ENCODE results near the gene MRE11. TPM values are rescaled to one million over a fixed set of nuclear protein-coding genes. Genes with fewer than 3 reads are reported as not detected.

The MRE11 gene
- polyA plus RNA-seq, 1 of the 3 experiments (the other 2 are of a cell fraction) = 2.8 TPM

DNA sequence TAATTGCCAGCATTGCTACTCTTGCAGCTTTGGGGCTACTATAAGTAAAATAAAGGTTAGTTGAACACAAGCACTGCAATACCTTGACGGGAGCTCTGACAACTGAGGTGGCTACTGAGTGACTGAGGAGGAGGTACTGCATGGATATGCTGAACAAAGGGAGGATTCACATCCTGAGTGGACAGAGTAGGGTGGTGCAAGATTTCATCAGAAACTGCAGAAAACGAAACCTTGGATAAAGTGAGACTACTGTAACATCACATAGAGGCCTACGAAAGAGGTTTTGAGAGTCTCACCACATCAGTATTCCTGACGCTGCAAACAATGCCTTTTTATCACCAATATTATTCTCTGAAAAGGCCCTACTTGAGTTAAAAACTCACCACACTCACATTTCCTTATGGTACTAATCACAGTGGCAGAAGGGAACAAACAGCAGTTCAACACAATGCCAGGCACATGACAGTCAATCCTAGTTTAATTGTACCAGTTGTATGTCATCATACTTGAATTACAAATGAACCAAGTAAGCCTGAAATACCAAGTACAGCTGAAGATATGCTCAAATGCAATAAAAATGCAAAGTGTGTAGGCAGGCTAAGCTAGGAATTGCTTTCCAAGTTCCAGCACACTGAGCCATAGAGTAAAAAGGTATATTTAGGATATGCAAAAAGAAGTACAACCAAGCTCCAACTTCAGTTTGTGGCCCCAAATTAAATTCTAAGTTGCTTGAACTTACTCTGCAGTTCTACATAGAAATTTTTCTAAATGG, 88.4 kb downstream of the MRE11 start:
- POLR2A ChIA-PET = no interaction called here
- no peaks in the 10 kb centered on the region for H3K9me2 ChIP-seq
- CTCF ChIA-PET = interaction anchor here (0.6 to 1.7 kb wide), 4 partner anchors 11 to 510 kb away, joined by 3 to 6 read pairs (median 3); no protein-coding TSS in a partner anchor
- H3K79me2 ChIP-seq (ENCODE audit: insufficient read depth) = no peaks in the 10 kb centered on the region
- no peak for TF ChIP-seq NRF1 (IDR thresholded peaks at IDR 0.05; ENCODE audit: low read depth, low read length)
- no peak for TF ChIP-seq EP300 (IDR thresholded peaks at IDR 0.05; ENCODE audit: borderline replicate concordance in 1 of 2, low read depth in 1 of 2, low read length in 1 of 2)
- TF ChIP-seq, protein P1, sequence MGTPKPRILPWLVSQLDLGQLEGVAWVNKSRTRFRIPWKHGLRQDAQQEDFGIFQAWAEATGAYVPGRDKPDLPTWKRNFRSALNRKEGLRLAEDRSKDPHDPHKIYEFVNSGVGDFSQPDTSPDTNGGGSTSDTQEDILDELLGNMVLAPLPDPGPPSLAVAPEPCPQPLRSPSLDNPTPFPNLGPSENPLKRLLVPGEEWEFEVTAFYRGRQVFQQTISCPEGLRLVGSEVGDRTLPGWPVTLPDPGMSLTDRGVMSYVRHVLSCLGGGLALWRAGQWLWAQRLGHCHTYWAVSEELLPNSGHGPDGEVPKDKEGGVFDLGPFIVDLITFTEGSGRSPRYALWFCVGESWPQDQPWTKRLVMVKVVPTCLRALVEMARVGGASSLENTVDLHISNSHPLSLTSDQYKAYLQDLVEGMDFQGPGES (IDR thresholded peaks at IDR 0.05; ENCODE audit: low read depth, low read length) = no peak
- TF ChIP-seq RAD21 (IDR thresholded peaks at IDR 0.05; ENCODE audit: low read length) = no peak
- no peak for TF ChIP-seq NFIC (IDR thresholded peaks at IDR 0.05; ENCODE audit: borderline replicate concordance)
- TF ChIP-seq SIN3A (IDR thresholded peaks at IDR 0.05; ENCODE audit: borderline replicate concordance, low read depth, low read length) = no peak
- TF ChIP-seq JUND (IDR thresholded peaks at IDR 0.05) = no peak
- no peak for TF ChIP-seq MEF2A (IDR thresholded peaks at IDR 0.05; ENCODE audit: borderline replicate concordance, low read depth)
- TF ChIP-seq GABPA (IDR thresholded peaks at IDR 0.05; ENCODE audit: low read depth) = no peak
- no peak for TF ChIP-seq POLR2AphosphoS5 (IDR thresholded peaks at IDR 0.05; ENCODE audit: low read depth, low read length)
- TF ChIP-seq, protein P2, sequence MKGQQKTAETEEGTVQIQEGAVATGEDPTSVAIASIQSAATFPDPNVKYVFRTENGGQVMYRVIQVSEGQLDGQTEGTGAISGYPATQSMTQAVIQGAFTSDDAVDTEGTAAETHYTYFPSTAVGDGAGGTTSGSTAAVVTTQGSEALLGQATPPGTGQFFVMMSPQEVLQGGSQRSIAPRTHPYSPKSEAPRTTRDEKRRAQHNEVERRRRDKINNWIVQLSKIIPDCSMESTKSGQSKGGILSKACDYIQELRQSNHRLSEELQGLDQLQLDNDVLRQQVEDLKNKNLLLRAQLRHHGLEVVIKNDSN (IDR thresholded peaks at IDR 0.05; ENCODE audit: borderline replicate concordance, low read depth) = no peak
- no peak for TF ChIP-seq CHD2 (IDR thresholded peaks at IDR 0.05; ENCODE audit: low read length, partially characterized antibody)
- no peak for TF ChIP-seq ELF1 (IDR thresholded peaks at IDR 0.05)
- TF ChIP-seq GATA2 (CRISPR knock-in tag; IDR thresholded peaks at IDR 0.05) = no peak
- TF ChIP-seq MXI1 (IDR thresholded peaks at IDR 0.05; ENCODE audit: low read depth, low read length) = no peak
- TF ChIP-seq SMC3 (IDR thresholded peaks at IDR 0.05; ENCODE audit: low read depth, low read length) = no peak
- no peak for TF ChIP-seq RFX5 (IDR thresholded peaks at IDR 0.05; ENCODE audit: low read length)
- TF ChIP-seq, protein P3, sequence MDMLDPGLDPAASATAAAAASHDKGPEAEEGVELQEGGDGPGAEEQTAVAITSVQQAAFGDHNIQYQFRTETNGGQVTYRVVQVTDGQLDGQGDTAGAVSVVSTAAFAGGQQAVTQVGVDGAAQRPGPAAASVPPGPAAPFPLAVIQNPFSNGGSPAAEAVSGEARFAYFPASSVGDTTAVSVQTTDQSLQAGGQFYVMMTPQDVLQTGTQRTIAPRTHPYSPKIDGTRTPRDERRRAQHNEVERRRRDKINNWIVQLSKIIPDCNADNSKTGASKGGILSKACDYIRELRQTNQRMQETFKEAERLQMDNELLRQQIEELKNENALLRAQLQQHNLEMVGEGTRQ (IDR thresholded peaks at IDR 0.05; ENCODE audit: borderline replicate concordance, low read depth, low read length) = no peak
- no peak for TF ChIP-seq TCF12 (IDR thresholded peaks at IDR 0.05)
- 86% methylated on average over 4 of the region's 4 CpGs for WGBS (ENCODE audit: low lambda C conversion rate)
- peaks cover 0 to 10% of the 10 kb centered on the region in 2 experiments; a peak in 1 of 4 replicates for H3K4me1 ChIP-seq (ENCODE audit: control insufficient read depth in 1 of 2, insufficient read depth in 2 of 2, low read depth in 1 of 2, low read length in 1 of 2)
- DNase-seq = no peak
- H3K9ac ChIP-seq = no peak overlapping the region
- H4K20me1 ChIP-seq (ENCODE audit: insufficient read depth) = no peaks in the 10 kb centered on the region
- H3F3A ChIP-seq (replicated peaks; ENCODE audit: insufficient read depth) = no peaks in the 10 kb centered on the region
- H3K27ac ChIP-seq (ENCODE audit: low read depth in 2 of 2, low read length in 1 of 2) = no peak overlapping the region
- no peaks in the 10 kb centered on the region for H3K9me3 ChIP-seq
- no peaks in the 10 kb centered on the region for H3K36me3 ChIP-seq (replicated peaks in 1 of 2; ENCODE audit: control insufficient read depth in 1 of 2, insufficient read depth in 2 of 2, low read length in 1 of 2)
- no peak overlapping the region for H2AFZ ChIP-seq (ENCODE audit: low read depth)
- no peak overlapping the region for H3K4me2 ChIP-seq
- no peak overlapping the region for H3K4me3 ChIP-seq (ENCODE audit: low read depth in 2 of 2, low read length in 1 of 2)
- H3K27me3 ChIP-seq (ENCODE audit: insufficient read depth) = peaks cover 18% of the 10 kb centered on the region
